HG03575 (cell line): ENCODE measurements around the gene TARBP1.
"Not testable (repeated sequence)": the region's sequence is repeated elsewhere in the genome, so short reads cannot be mapped to it uniquely, and the experiment has no call there.

Experiments used
- ATAC-seq: cut with Tn5 transposase; IDR thresholded peaks from one replicate; pipeline ENCODE4 v1.9.1; 2021; ENCODE audit not compliant: unreplicated experiment, insufficient number of reproducible peaks, low FRiP score; ENCODE audit errors: extremely low read depth

Gene TARBP1

GRCh38 chr1:234406871-234407270, 72.1 kb downstream of the TARBP1 start:
- ATAC-seq, result no peak

DNA sequence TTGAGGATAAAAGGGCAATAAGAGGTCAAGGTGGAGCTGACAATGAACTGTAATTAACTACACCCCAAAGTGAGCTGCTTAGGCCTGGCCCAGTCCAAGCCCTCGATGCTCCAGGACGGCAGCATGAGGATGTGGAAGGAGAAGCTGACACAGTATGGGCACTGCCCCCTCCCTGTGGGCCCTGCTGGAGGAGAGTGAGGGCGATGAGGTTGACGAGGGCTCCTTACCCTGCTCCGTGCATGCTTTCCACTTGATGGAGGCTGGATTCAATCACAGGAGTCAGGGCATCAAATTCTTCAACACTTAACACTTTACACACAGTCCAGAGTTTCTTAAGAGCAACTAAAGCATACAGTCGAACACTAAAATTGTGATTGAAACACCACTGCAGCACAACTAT, 73.3 kb downstream of the TARBP1 start:
- no peak for ATAC-seq

- no peak for ATAC-seq
These were observed 76.0 kb downstream of the TARBP1 start for GRCh38 chr1:234402939-234403338.

GRCh38 chr1:234401658-234402057, 77.3 kb downstream of the TARBP1 start:
- ATAC-seq, result no peak

- no peak for ATAC-seq
These were observed 78.2 kb downstream of the TARBP1 start for GRCh38 chr1:234400773-234401172.

- ATAC-seq, result not testable (repeated sequence)
These were observed 79.5 kb downstream of the TARBP1 start for GRCh38 chr1:234399515-234399914.

DNA sequence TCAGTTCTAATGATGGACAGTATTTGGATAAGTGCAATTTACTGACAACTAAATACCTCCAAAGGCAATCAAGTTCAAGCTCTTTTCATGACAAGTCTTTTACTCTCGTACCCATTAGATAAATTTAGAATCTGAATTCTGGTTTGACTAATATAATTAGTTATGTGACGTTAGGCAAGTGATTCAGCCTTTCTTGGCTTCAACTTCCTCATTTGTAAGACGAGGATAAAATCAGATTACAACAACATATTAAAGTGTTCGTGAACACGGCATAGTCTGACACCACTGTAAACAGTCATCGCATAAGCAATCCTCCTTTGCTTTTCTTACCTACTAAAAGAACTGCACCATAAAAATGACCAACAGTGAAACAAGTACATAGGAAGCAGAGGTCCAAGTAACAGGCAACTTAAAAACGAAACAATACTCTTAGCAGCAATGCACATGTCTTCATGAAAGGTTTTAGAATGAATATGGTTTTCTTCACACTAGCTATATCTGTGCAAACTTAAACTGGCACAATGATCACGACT, 80.1 kb downstream of the TARBP1 start:
- ATAC-seq, result no peak

DNA sequence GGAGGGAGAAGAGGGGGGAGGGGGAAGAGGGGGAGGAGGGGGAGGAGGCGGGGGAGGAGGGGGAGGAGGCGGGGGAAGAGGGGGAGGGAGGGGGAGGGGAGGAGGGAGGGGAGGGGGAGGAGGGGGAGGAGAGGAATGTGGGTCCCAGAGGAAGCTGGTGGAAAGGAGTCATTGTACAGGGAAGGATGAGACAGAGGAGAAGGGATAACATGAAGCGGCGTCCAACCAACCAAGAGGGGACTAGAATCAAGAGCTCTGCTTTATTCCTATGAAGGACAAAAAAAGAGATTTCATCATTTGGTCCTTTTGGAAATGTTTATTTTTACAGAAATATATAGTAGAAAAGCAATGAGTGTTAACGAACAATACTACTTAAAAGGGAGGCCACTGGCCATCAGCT, 81.2 kb downstream of the TARBP1 start:
- no peak for ATAC-seq

GRCh38 chr1:234396871-234397270, 82.1 kb downstream of the TARBP1 start:
- no peak for ATAC-seq

- no peak for ATAC-seq
These were observed 82.9 kb downstream of the TARBP1 start for GRCh38 chr1:234396092-234396491.

DNA sequence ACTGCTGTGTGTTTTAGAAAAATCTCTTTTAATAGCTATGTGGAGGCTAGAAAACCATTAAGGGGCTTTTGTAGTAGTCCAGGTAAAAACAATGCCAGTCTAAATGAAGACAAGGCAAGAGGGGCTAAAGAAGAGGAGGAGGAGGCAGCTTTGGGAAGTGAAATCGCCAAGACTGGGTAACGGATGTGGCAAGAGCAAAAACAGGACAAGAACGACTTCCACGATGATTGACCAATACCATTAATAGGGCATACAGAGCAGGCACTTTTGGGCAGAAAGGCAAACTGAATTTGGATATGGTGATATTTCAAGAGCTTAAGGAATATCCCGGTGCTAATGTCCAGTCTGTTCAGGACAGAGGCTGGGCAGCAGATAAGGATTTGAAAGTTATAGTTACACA, 83.7 kb downstream of the TARBP1 start:
- ATAC-seq, result no peak

- no peak for ATAC-seq
These were observed 85.8 kb downstream of the TARBP1 start for GRCh38 chr1:234393190-234393589.

GRCh38 chr1:234388094-234388493, 90.9 kb downstream of the TARBP1 start:
- no peak for ATAC-seq

- no peak for ATAC-seq
These were observed 92.9 kb downstream of the TARBP1 start for GRCh38 chr1:234386122-234386521.

- ATAC-seq, result no peak
These were observed 97.1 kb downstream of the TARBP1 start for GRCh38 chr1:234381699-234382555.

DNA sequence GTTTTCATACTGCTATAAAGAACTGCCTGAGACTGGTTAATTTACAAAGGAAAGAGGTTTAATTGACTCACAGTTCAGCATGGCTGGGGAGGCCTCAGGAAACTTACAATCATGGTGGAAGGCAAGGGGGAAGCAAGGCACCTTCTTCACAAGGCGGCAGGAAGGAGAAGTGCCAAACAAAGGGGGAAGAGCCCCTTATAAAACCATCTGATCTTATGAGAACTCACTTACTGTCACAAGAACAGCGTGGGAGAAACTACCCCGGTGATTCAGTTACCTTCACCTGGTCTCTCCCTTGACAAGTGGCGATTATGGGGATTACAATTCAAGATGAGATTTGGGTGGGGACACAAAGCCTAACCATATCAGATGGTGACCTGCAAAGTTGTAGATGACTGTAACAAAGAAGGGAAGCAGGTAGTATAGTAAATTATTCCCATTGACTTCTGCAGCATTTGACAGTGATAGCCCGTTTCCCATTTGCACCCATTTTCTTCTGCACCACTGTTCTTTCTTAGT, 99.3 kb downstream of the TARBP1 start:
- ATAC-seq, result not testable (repeated sequence)

DNA sequence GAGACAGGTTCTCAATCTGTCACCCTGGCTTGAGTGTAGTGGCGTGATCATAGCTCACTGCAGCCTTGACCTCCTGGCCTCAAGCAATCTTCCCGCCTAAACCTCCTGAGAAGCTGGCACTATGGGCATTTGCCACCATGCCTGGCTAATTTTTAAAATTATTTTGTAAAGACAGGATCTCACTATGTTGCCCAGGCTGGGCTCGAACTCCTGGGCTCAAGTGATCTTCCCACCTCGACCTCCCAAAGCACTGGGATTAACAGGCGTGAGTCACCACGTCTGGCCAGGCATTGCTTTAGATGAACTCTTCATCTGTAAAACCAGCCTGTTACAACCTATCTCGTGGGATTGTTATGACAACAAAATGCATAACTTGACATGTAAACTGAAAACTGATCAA, 103.3 kb downstream of the TARBP1 start:
- ATAC-seq, result no peak

- no peak for ATAC-seq
These were observed 105.1 kb downstream of the TARBP1 start for GRCh38 chr1:234373959-234374254.

- peak; percentile 85 for ATAC-seq
These were observed 105.7 kb downstream of the TARBP1 start, which contains the start of gene COA6 for GRCh38 chr1:234373064-234373958. COA6 (plus strand) TSS chr1:234373456; CDS start chr1:234373467, 11 bp downstream.
